T-helper 1 cell treated with Interleukin-12 subunit alpha and Interleukin-12 subunit beta and Interleukin-4 antibody, amounts not matched to agents 30 ng/mL and 1 ng/mL, for 36 hours (primary cell): ENCODE results near the gene RSKR. TPM values are rescaled to one million over a fixed set of nuclear protein-coding genes. Genes with fewer than 3 reads are reported as not detected.
"Not testable (repeated sequence)": the region's sequence is repeated elsewhere in the genome, so short reads cannot be mapped to it uniquely, and the experiment has no call there.

Experiments
- intact Hi-C: fragments of 100-400 bp; cut with micrococcal nuclease; formaldehyde crosslinking; loops from one replicate; pipeline ENCODE4 v1.15.1; 2024
- total RNA-seq: library from RNA; stranded (reverse); gene quantifications from 2 replicates; pipeline ENCODE4 v1.2.3, GENCODE V29; 2022

The RSKR gene, protein sequence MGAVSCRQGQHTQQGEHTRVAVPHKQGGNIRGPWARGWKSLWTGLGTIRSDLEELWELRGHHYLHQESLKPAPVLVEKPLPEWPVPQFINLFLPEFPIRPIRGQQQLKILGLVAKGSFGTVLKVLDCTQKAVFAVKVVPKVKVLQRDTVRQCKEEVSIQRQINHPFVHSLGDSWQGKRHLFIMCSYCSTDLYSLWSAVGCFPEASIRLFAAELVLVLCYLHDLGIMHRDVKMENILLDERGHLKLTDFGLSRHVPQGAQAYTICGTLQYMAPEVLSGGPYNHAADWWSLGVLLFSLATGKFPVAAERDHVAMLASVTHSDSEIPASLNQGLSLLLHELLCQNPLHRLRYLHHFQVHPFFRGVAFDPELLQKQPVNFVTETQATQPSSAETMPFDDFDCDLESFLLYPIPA
- 31.8 and 32.1 TPM in 2 replicates for total RNA-seq

GRCh38 chr17:28613931-28614381 lies at the start of gene RSKR:
RSKR (minus strand) TSS chr17:28614185; CDS start chr17:28614161, 24 bp downstream.
- intact Hi-C loops, result loop anchor here (5.0 kb wide), 1 partner anchor 67 kb away; no protein-coding TSS in a partner anchor

GRCh38 chr17:28663723-28664122 lies 49.7 kb upstream of the RSKR start:
- intact Hi-C loops, result loop anchor here (2.0 to 10.0 kb wide), 5 partner anchors 87 to 1011 kb away; partner anchors contain the start of genes ALDOC and FAM222B

DNA sequence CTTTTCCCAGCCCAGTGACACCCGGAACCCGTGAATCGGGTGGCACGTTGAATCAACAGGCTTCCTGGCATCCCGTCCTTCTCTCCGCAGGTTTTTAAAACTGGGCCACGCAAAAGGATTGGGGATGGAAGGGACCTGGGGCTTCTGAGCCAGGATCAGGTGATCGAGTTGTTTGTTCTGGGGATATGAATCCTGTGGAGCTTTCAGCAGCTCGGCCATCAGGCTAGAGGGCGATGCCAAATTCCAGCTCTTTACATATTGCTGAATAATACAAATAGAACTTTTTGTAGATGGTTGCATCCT lies 48.5 kb upstream of the RSKR start:
- intact Hi-C loops, result loop anchor here (1.0 to 10.0 kb wide), 9 partner anchors 49 to 1010 kb away; partner anchors contain the start of genes ALDOC, FAM222B, PROCA1 and RPL23A

GRCh38 chr17:28661635-28662526 lies 47.9 kb upstream of the RSKR start, which contains the start of the genes SDF2 and SUPT6H:
SDF2 (minus strand) TSS chr17:28661906; CDS start chr17:28661876, 30 bp downstream.
SUPT6H (plus strand) TSS chr17:28662205; CDS start chr17:28673402, 11,197 bp downstream.
- intact Hi-C loops, result loop anchor here (1.0 to 10.0 kb wide), 10 partner anchors 17 to 1010 kb away; partner anchors contain the start of genes ALDOC, BLTP2, FAM222B and PROCA1

- intact Hi-C loops, result not testable (repeated sequence)
These were observed 45.5 kb upstream of the RSKR start for GRCh38 chr17:28659497-28659881.

DNA sequence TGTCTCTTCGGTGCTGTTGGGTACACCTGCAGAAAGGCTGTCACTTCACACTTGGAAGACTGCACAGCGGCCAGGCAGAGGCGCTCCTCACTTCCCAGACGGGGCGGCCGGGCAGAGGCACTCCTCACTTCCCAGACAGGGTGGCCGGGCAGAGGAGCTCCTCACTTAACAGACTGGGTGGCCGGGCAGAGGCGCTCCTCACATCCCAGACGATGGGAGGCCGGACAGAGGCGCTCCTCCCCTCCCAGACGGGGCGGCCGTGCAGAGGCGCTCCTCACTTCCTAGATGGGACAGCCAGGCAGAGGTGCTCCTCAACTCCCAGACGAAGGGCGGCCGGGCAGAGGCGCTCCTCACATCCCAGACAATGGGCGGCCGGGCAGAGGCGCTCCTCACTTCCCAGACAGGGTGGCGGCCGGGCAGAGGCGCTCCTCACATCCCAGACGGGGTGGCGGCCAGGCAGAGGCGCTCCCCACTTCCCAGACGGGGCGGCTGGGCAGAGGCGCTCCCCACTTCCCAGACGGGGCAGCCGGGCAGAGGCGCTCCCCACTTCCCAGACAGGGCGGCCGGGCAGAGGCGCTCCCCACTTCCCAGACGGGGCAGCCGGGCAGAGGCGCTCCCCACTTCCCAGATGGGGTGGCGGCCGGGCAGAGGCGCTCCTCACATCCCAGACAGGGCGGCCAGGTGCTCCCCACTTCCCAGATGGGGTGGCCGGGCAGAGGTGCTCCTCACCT lies 44.9 kb upstream of the RSKR start:
- intact Hi-C loops, result not testable (repeated sequence)

GRCh38 chr17:28658342-28658741 lies 44.4 kb upstream of the RSKR start:
- intact Hi-C loops, result not testable (repeated sequence)

- intact Hi-C loops, result no loop called here
These were observed 43.8 kb upstream of the RSKR start for GRCh38 chr17:28657756-28658155.

DNA sequence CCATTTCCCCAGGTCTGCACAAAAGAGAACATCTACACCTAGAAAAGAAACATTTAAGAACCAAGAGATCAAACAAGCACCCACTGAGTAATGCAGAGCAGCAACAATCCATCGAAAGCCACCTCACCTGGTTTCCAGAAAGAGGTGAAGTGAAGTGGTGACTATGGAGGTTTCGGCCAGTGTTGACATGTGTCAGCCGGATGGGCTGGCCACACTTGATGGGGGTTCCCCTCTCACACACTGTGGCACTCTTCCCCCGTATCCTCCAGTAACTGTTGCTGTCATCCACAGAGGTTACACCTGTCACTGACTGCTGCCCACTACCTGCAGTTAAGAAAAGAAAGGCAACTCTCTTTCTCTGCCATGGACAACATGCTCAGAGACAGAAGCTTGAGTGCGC lies 41.2 kb upstream of the RSKR start:
- intact Hi-C loops, result no loop called here

- intact Hi-C loops, result loop anchor here (5.0 kb wide), 2 partner anchors 276 to 469 kb away; partner anchors contain the start of genes SARM1 and VTN
These were observed 34.7 kb upstream of the RSKR start for GRCh38 chr17:28648698-28649097.

- intact Hi-C loops, result loop anchor here (1.0 to 5.0 kb wide), 4 partner anchors 30 to 471 kb away; partner anchors contain the start of genes SARM1, UNC119 and VTN
These were observed 32.2 kb upstream of the RSKR start for GRCh38 chr17:28646039-28646754.

DNA sequence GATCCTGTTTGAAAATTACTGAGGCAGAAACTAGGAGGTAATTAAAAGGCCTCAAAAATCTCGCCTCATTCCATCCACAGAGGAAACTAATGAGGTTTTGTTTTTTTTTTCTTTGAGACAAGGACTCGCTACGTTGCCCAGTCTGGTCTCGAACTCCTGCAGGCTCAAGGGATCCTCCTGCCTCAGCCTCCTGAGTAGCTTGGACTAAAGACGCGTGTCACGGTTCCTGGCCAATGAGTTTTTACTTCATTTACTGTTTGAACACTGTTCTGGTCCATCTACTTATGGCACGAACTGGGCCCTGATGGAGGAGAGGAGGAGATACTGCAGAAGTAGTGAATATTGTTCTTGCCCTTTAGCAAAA lies 31.6 kb upstream of the RSKR start:
- intact Hi-C loops, result loop anchor here (1.0 to 5.0 kb wide), 11 partner anchors 16 to 472 kb away; partner anchors contain the start of genes ALDOC, DHRS13, IFT20 and PROCA1

DNA sequence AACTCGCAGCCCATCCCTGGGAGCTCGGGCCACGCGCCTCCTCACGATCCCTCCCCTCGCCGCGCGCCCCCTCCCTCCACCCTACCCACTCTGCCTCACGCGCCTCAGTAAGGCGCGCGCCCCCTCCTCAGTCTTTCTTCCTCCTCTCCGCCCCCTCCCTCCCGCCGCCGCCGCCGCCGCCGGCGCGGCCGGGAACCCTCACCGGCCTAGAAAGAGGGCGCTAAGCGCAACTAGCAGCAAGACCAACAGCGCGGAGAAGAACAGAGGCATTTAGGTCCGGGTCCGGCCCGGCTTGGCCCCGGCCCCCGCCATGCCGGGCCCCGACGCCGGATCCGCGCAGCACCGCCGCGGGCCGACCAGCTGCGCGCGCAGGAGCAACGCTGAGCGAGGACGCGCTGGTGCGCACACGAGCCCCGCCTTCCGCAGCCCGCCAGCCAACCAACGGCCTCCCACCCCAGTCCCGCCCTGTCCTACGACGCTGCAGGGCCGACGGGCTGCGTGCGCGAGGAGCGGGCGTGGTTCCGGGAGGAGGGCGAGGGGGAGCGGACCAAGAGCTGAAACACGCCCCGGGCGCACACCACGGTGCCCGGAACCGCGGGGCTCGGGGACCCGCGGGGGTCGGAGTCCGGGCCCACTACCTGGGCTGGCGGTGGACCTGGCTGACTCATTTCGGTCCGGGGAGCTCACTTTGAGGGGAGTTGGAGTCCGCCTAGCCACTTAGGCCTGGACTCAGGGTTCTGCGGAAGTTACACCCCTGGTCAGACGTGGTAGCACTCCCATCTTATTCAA lies 31.0 kb upstream of the RSKR start, which contains the start of gene BLTP2:
TSS of gene BLTP2 (minus strand) at position 372 of the 789 bp plus-strand sequence. CDS start at position 270, 102 bp downstream.
- intact Hi-C loops, result loop anchor here (1.0 to 5.0 kb wide), 12 partner anchors 16 to 472 kb away; partner anchors contain the start of genes ALDOC, DHRS13, IFT20 and PROCA1

GRCh38 chr17:28643983-28644786 lies 30.2 kb upstream of the RSKR start:
- intact Hi-C loops, result loop anchor here (1.0 to 2.0 kb wide), 4 partner anchors 67 to 259 kb away; partner anchors contain the start of genes ALDOC and DHRS13

DNA sequence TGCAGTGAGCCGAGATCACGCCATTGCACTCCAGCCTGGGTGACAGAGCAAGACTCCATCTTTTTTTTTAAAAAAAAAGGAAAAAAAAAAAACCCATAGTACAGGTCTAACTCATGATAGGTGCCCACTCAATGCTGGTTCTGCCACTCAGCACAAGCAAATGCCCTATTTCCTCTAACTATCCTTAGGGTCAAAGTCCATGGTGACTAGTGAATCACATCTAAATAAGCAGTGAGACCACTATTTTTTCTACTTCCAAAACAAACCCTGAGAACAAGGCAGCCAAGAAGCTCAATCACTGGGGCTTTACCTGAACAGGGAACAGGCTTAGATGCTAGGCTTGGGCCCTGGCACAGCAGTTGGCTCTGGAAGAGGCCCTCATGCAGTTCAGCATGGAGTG lies 27.6 kb upstream of the RSKR start:
- intact Hi-C loops, result no loop called here

DNA sequence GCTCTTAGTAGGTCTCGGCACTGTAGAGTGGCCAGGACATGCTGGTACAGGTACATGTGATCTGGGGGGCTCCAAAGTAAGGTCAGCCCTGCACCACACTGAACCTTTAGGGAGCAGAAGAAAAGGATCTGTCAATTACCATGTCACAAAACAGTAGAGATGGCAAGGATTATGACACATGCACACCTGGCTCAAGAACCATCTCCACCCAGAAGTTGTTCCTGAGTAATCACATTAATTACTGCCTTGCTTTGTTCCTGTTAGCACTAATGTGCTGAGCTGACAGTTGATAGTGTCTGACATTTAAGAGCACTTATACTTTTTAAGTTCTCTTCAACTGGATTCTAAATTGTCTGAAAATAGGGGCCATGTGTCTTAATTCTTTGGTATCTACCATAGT lies 21.5 kb upstream of the RSKR start:
- intact Hi-C loops, result no loop called here

GRCh38 chr17:28634206-28634865 lies 20.4 kb upstream of the RSKR start:
- intact Hi-C loops, result no loop called here
